Right lobe of liver (tissue), 6 donors: ENCODE data around the gene CALCOCO1. TPM values are rescaled to one million over a fixed set of nuclear protein-coding genes. Genes with fewer than 3 reads are reported as not detected.

ENCODE experiments used
- ATAC-seq, 4 donors: fragments of 200-7000 bp; cut with Tn5 transposase; one replicate each; pipeline ENCODE4 v1.9.1; 2020; ENCODE audit warnings: mild to moderate bottlenecking in 4 of 4, moderate library complexity in 4 of 4
- DNase-seq, 3 donors: peaks; one replicate each; pipeline ENCODE4 v3.0.0-alpha.2; 2020
- H3K27ac ChIP-seq, 3 donors: fragments of 200-600 bp; one replicate each; pipeline ENCODE4 v1.8.0; 2022
- H3K27me3 ChIP-seq, 2 donors: fragments of 200-600 bp; one replicate each; pipeline ENCODE4 v1.8.0; 2022
- H3K36me3 ChIP-seq, 4 donors: fragments of 200-600 bp; sonication (generic) in 1 of 4; one replicate each; pipeline versions ENCODE4 v1.5.1 to v1.8.0; 2017 to 2022; ENCODE audit warnings: control low read depth in 1 of 4
- H3K4me1 ChIP-seq, 4 donors: fragments of 200-600 bp; sonication (generic) in 1 of 4; one replicate each; pipeline versions ENCODE4 v1.5.1 to v1.8.0; 2017 to 2022; ENCODE audit warnings: control low read depth in 1 of 4
- H3K4me3 ChIP-seq, 3 donors: fragments of 200-600 bp; one replicate each; pipeline ENCODE4 v1.8.0; 2022
- H3K9me3 ChIP-seq, 4 donors: fragments of 200-600 bp; sonication (generic) in 1 of 4; one replicate each; pipeline versions ENCODE4 v1.5.1 to v1.8.0; 2017 to 2022; ENCODE audit warnings: control low read depth in 1 of 4
- CTCF ChIP-seq, 4 donors: fragments of 200-600 bp in 3 of 4; fragments of 450-650 bp in 1 of 4; IDR thresholded peaks; one replicate each; pipeline versions ENCODE4 v1.5.1 to v1.8.0; 2016 to 2022; ENCODE audit warnings: antibody characterized with exemption in 4 of 4, mild to moderate bottlenecking in 2 of 4
- POLR2A ChIP-seq: fragments of 450-650 bp; IDR thresholded peaks from one replicate; pipeline ENCODE4 v1.6.1; 2017; ENCODE audit warnings: antibody characterized with exemption, mild to moderate bottlenecking
- WGBS: methylation state at CpG from one replicate; pipeline ENCODE4 v1.1.6; 2018; ENCODE audit warnings: low coverage, low lambda C conversion rate; ENCODE audit not compliant: insufficient coverage; ENCODE audit errors: missing lambda C conversion rate; 5-methylcytosine and 5-hydroxymethylcytosine counted together
- intact Hi-C, 2 donors: fragments of 100-400 bp; cut with DNase I; formaldehyde crosslinking; loops; one replicate each; pipeline versions ENCODE4 v1.11.2 to v1.14.1; 2022
- total RNA-seq, 6 experiments: library from RNA; depleted of rRNA in 2 of 6; stranded (reverse); fragments of >200 nt in 2 of 6; fragmentation: NEBNext Ultra II Directional in 3 of 6; extraction: Animal tissue kit (Norgen Biotek cat#: 25700) in 3 of 6; gene quantifications; one replicate each; pipeline versions ENCODE4 v1.1.0 to v1.2.4, GENCODE V29; 2016 to 2023
- donor health status: DM: no; HTN: yes; CAD: no.
- donor health status: DM: no; HTN: no; CAD: no.
- donor health status: DM: no; HTN: no; CAD: no.
- donor health status: DM: no; HTN: yes; CAD: no.
- donor health status: DM: no; HTN: yes; CAD: no.

The CALCOCO1 gene
- total RNA-seq, 6 experiments from 2014 or later: 25.4 to 53.7 (median 34.2) TPM

GRCh38 chr12:53703756-53704155 lies 23.5 kb downstream of the CALCOCO1 start:
- no peaks in the 10 kb centered on the region for H3K27me3 ChIP-seq
- intact Hi-C loops: loop anchor here (2.0 to 5.0 kb wide), 2 partner anchors 39 kb away; no protein-coding TSS in a partner anchor
- 56% methylated on average over 4 of the region's 4 CpGs for WGBS

DNA sequence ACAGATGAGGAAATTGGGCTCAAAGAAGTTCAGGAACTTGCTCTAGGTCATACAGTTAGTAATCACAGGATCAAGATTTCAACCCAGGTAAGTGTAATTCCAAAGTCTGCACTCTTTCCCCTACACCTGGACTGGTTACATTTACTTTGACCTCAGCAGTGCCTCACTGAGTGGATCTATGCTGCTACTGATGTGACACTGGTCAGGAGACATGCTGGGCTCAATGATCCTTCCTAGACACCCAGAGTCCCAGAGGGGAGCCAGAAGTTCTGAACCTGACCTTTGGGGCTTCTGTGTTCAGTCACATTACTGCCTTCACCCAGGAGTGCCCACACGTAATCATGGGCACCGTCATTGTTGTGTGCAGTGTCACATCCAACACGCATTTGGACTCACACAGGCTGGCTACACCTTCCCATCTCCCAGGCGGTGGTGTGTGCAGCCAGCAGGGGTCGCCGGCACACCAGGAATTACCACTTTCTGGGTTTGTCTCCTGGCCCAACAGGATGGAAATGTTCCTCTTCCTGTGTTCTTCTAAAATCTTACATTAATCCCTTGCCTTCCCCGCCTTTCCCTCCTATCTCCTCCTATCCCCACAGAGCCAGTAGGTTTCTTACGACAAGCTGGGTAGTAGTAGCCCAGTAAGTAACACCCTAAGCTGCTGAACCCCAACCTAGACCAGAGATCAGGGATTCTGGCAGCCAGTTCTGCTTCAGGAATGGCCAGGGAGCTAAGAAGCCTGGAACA lies 25.6 kb downstream of the CALCOCO1 start:
- intact Hi-C loops: loop anchor here (2.0 to 5.0 kb wide), 2 partner anchors 41 kb away; no protein-coding TSS in a partner anchor
- Histone ChIP-seq H3K9me3 (no peaks in the 10 kb centered on the region), H3K36me3 (no peaks in the 10 kb centered on the region), H3K4me3 (no peak overlapping the region), H3K4me1 (no peaks in the 10 kb centered on the region), H3K27me3 (peaks cover 0 to 6% of the 10 kb centered on the region in 2 donors), H3K27ac (no peak overlapping the region)
- 3% methylated on average over 5 of the region's 8 CpGs for WGBS
- DNase-seq: peak; percentile 82 to 83 (median 82)
- ATAC-seq: peak; percentile 96 to 99 (median 98)
- TF ChIP-seq CTCF (IDR thresholded peaks at IDR 0.05) (peak; percentile 88 to 94 (median 92)), POLR2A (no peak)

More at GRCh38 chr12:53703756-53704155, 23.5 kb downstream of the CALCOCO1 start:
- no peak overlapping the region for H3K27ac ChIP-seq
- no peaks in the 10 kb centered on the region for H3K4me1 ChIP-seq
- no peaks in the 10 kb centered on the region for H3K9me3 ChIP-seq
- H3K4me3 ChIP-seq: no peak overlapping the region
- TF ChIP-seq POLR2A (no peak), CTCF (IDR thresholded peaks at IDR 0.05) (no peak)
- ATAC-seq (no peak), DNase-seq (no peak)
- no peaks in the 10 kb centered on the region for H3K36me3 ChIP-seq

- no peak for ATAC-seq
- no peak overlapping the region for H3K4me3 ChIP-seq
- H3K4me1 ChIP-seq: peaks cover 0 to 11% (median 0%) of the 10 kb centered on the region in 4 donors
- H3K27ac ChIP-seq: no peak overlapping the region
- H3K36me3 ChIP-seq: no peaks in the 10 kb centered on the region
- intact Hi-C loops: loop anchor here in 1 of 2 donors (5.0 kb wide), 1 partner anchor 42 kb away; no protein-coding TSS in a partner anchor
- WGBS: 53% methylated on average over 6 of the region's 6 CpGs
- peaks cover 0 to 10% of the 10 kb centered on the region in 2 donors for H3K27me3 ChIP-seq
- DNase-seq: no peak
- no peaks in the 10 kb centered on the region for H3K9me3 ChIP-seq
- no peak for TF ChIP-seq CTCF (IDR thresholded peaks at IDR 0.05)
- TF ChIP-seq POLR2A: no peak
Observed at GRCh38 chr12:53700567-53700966, 26.7 kb downstream of the CALCOCO1 start.

DNA sequence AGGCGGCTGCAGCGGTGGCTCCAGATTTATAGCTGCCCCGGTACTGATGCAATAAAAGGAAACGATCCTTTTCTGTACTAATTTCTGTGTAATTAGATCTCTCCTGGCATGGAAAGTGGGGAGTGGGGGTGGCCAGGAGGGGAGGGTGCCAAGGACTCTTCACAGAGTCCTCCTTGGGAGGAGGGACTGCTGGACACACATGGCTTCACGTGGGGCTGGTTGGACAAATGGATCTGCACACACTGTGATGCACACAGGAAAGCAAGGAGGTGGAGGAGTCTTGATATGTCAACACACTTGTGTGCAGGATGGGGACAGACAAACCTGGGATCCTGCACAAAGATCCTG lies 27.6 kb downstream of the CALCOCO1 start:
- TF ChIP-seq CTCF (IDR thresholded peaks at IDR 0.05) (no peak), POLR2A (no peak)

More for the DNA sequence above, 27.6 kb downstream of the CALCOCO1 start:
- peaks cover 0 to 18% (median 0%) of the 10 kb centered on the region in 4 donors for H3K4me1 ChIP-seq
- ATAC-seq (no peak), DNase-seq (no peak)
- no peak overlapping the region for H3K4me3 ChIP-seq
- H3K36me3 ChIP-seq: no peaks in the 10 kb centered on the region
- H3K27me3 ChIP-seq: peaks cover 0 to 10% of the 10 kb centered on the region in 2 donors
- 49% methylated on average over 5 of the region's 5 CpGs for WGBS
- no peak overlapping the region for H3K27ac ChIP-seq
- no peaks in the 10 kb centered on the region for H3K9me3 ChIP-seq
- intact Hi-C loops: loop anchor here in 1 of 2 donors (5.0 kb wide), 1 partner anchor 43 kb away; no protein-coding TSS in a partner anchor
